Measurements from ENCODE around the gene ATXN7L1.
A peak's percentile ranks its signal among the peaks of the same experiment; 100 is the strongest.
"Not testable (repeated sequence)": the region's sequence is repeated elsewhere in the genome, so short reads cannot be mapped to it uniquely, and the experiment has no call there.

ATXN7L1 gene

GRCh38 chr7:105792488-105793370, 83.7 kb downstream of the ATXN7L1 start:
- intact Hi-C loops (cut with DNase I), result no loop called here
- DNase-seq, result no peak

- no peak for DNase-seq
- intact Hi-C loops (cut with DNase I), result no loop called here
Observed at GRCh38 chr7:105791926-105792325, 84.5 kb downstream of the ATXN7L1 start.

- intact Hi-C loops (cut with DNase I), result no loop called here
- no peak for DNase-seq
Observed at GRCh38 chr7:105790996-105791395, 85.4 kb downstream of the ATXN7L1 start.

- DNase-seq; intact Hi-C loops (cut with DNase I): not testable (repeated sequence)
Observed at GRCh38 chr7:105790452-105790851, 85.9 kb downstream of the ATXN7L1 start.

GRCh38 chr7:105788816-105789349, 87.5 kb downstream of the ATXN7L1 start:
- DNase-seq, result no peak
- intact Hi-C loops (cut with DNase I), result no loop called here

- intact Hi-C loops (cut with DNase I), result no loop called here
- DNase-seq, result no peak
Observed at GRCh38 chr7:105788356-105788755, 88.0 kb downstream of the ATXN7L1 start.

GRCh38 chr7:105787793-105788192, 88.6 kb downstream of the ATXN7L1 start:
- intact Hi-C loops (cut with DNase I), result no loop called here
- DNase-seq, result no peak

GRCh38 chr7:105786520-105787470, 89.6 kb downstream of the ATXN7L1 start:
- DNase-seq, result no peak
- intact Hi-C loops (cut with DNase I), result no loop called here

GRCh38 chr7:105782391-105783042, 93.9 kb downstream of the ATXN7L1 start:
- intact Hi-C loops (cut with DNase I), result no loop called here
- peak in 18 of 42 donors; percentile 9 to 74 (median 26) for DNase-seq

GRCh38 chr7:105779856-105780780, 96.3 kb downstream of the ATXN7L1 start:
- DNase-seq, result no peak
- intact Hi-C loops (cut with DNase I), result no loop called here

- no peak for DNase-seq
- intact Hi-C loops (cut with DNase I), result no loop called here
Observed at GRCh38 chr7:105778956-105779355, 97.4 kb downstream of the ATXN7L1 start.

- intact Hi-C loops (cut with DNase I), result no loop called here
- DNase-seq, result no peak
Observed at GRCh38 chr7:105776986-105777910, 99.2 kb downstream of the ATXN7L1 start.

GRCh38 chr7:105776068-105776790, 100.2 kb downstream of the ATXN7L1 start:
- no peak for DNase-seq
- intact Hi-C loops (cut with DNase I), result no loop called here

GRCh38 chr7:105775580-105775979, 100.8 kb downstream of the ATXN7L1 start:
- no peak for DNase-seq
- intact Hi-C loops (cut with DNase I), result no loop called here

GRCh38 chr7:105773030-105773460, 103.4 kb downstream of the ATXN7L1 start:
- intact Hi-C loops (cut with DNase I), result no loop called here
- DNase-seq, result no peak

Measured in head of caudate nucleus (tissue), 42 donors.